Measurements from ENCODE around the gene TP53BP2. TPM values are rescaled to one million over a fixed set of nuclear protein-coding genes. Genes with fewer than 3 reads are reported as not detected.
"Not testable (repeated sequence)": the region's sequence is repeated elsewhere in the genome, so short reads cannot be mapped to it uniquely, and the experiment has no call there.

Gene TP53BP2
- total and polyA plus RNA-seq, 2 experiments from 2014 or later, result 36.8 to 93.5 TPM

GRCh38 chr1:223870617-223871574 is 25.1 kb upstream of the TP53BP2 start:
- no peaks in the 10 kb centered on the region for H3K36me3 ChIP-seq
- peak; percentile 10 to 15 for DNase-seq (ENCODE audit: low read depth in 1 of 2, low spot score in 1 of 2)
- H3K27me3 ChIP-seq, result no peaks in the 10 kb centered on the region
- peak overlapping the region; percentile 42 for H3K27ac ChIP-seq
- no peak for TF ChIP-seq CTCF (IDR thresholded peaks at IDR 0.05; ENCODE audit: low read depth, low read length)
- peaks cover 16% of the 10 kb centered on the region for H3K4me1 ChIP-seq (ENCODE audit: low read depth)
- H3K9me3 ChIP-seq (ENCODE audit: low read depth), result no peaks in the 10 kb centered on the region
- no peak overlapping the region for H3K4me3 ChIP-seq

DNA sequence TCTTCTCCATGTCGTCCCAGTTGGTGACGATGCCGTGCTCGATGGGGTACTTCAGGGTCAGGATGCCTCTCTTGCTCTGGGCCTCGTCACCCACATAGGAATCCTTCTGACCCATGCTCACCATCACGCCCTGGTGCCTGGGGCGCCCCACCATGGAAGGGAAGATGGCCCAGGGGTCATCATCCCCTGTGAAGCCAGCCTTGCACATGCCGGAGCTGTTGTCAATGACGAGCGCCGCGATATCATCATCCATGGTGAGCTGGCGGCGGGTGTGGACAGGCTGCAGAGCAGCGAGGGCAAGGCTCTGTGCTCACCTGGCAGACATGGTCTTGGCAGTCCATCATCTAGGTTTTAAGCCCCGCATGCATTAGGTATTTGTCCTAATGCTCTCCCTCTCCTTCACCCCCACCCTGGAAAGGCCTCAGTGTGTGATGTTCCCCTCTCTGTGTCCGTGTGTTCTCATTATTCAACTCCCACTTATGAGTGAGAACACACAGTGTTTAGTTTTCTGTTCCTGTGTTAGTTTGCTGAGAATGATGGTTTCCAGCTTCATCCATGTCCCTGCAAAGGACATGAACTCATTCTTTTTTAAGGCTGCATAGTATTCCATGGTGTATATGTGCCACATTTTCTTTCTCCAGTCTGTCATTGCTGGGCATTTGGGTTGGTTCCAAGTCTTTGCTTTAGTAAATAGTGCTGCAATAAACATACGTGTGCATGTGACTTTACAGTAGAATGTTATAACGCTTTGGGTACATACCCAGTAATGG is 19.0 kb upstream of the TP53BP2 start:
- not testable (repeated sequence) for H3K36me3 ChIP-seq; DNase-seq (ENCODE audit: low read depth in 1 of 2, low spot score in 1 of 2); H3K27ac ChIP-seq; H3K4me3 ChIP-seq; H3K9me3 ChIP-seq (ENCODE audit: low read depth); H3K4me1 ChIP-seq (ENCODE audit: low read depth); H3K27me3 ChIP-seq

DNA sequence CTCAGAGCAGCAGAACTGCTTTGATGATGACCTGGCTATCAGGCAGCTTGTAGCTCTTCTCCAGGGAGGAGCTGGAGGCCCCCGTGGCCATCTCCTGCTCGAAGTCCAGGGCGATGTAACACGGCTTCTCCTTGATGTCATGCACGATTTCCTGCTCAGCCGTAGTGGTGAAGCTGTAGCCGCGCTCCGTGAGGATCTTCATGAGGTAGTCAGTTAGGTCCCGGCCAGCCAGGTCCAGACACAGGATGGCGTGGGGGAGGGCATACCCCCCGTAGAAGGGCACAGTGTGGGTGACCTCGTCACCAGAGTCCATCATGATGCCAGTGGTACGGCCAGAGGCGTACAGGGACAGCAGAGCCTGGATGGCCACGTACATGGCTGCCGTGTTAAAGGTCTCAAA is 18.3 kb upstream of the TP53BP2 start:
- H3K27me3 ChIP-seq, result no peaks in the 10 kb centered on the region
- no peak for TF ChIP-seq CTCF (IDR thresholded peaks at IDR 0.05; ENCODE audit: low read depth, low read length)
- DNase-seq (ENCODE audit: low read depth in 1 of 2, low spot score in 1 of 2), result no peak

DNA sequence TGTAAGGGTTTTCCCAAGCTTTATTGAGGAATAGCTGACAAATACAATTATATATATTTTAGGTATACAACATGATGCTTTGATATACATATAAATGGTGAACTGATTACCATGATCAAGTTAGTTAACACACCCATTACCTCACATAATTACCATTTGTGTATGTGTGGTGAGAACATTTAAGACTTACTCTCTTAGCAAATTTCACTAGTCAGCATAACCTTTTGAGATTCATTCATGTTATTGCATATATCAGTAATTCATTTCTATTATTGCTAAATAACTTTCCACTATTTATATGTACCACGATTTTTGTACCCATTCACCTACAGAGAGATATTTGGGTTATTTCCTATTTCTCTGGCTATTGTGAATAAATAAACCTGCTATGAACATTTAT is 16.2 kb upstream of the TP53BP2 start:
- TF ChIP-seq CTCF (IDR thresholded peaks at IDR 0.05; ENCODE audit: low read depth, low read length), result no peak
- DNase-seq (ENCODE audit: low read depth in 1 of 2, low spot score in 1 of 2), result no peak
- Histone ChIP-seq H3K4me1 (ENCODE audit: low read depth) (no peaks in the 10 kb centered on the region), H3K36me3 (no peaks in the 10 kb centered on the region), H3K4me3 (no peak overlapping the region), H3K9me3 (ENCODE audit: low read depth) (no peaks in the 10 kb centered on the region), H3K27me3 (no peaks in the 10 kb centered on the region), H3K27ac (no peak overlapping the region)

More for the DNA sequence above, 18.3 kb upstream of the TP53BP2 start:
- Histone ChIP-seq H3K4me3 (no peak overlapping the region), H3K9me3 (ENCODE audit: low read depth) (no peaks in the 10 kb centered on the region), H3K36me3 (no peaks in the 10 kb centered on the region), H3K27ac (no peak overlapping the region), H3K4me1 (ENCODE audit: low read depth) (no peaks in the 10 kb centered on the region)

GRCh38 chr1:223860051-223860622 is 14.4 kb upstream of the TP53BP2 start:
- DNase-seq (ENCODE audit: low read depth in 1 of 2, low spot score in 1 of 2), result no peak
- Histone ChIP-seq H3K9me3 (ENCODE audit: low read depth) (no peaks in the 10 kb centered on the region), H3K27me3 (no peaks in the 10 kb centered on the region), H3K27ac (no peak overlapping the region), H3K36me3 (no peaks in the 10 kb centered on the region), H3K4me1 (ENCODE audit: low read depth) (no peaks in the 10 kb centered on the region), H3K4me3 (no peak overlapping the region)
- no peak for TF ChIP-seq CTCF (IDR thresholded peaks at IDR 0.05; ENCODE audit: low read depth, low read length)

All from cardiac muscle cell (in vitro differentiated cells and primary cell).